Upper lobe of left lung (tissue), 4 donors: ENCODE data around the gene PDE4D.

Experiments
- POLR2A ChIP-seq, 4 donors: fragments of 450-650 bp; IDR thresholded peaks; one replicate each; pipeline ENCODE4 v1.5.1; 2016 to 2017; ENCODE audit warnings: antibody characterized with exemption in 4 of 4, mild to moderate bottlenecking in 2 of 4
- POLR2AphosphoS5 ChIP-seq, 2 donors: sonication (generic); formaldehyde crosslinking; IDR thresholded peaks; one replicate each; pipeline ENCODE4 v1.5.1; 2017; ENCODE audit warnings: antibody characterized with exemption in 2 of 2
- TF ChIP-seq, protein P1 (sequence below), 6 experiments: fragments of 450-650 bp in 4 of 6; fragments of 200-600 bp in 2 of 6; sonication (generic) in 2 of 6; IDR thresholded peaks; one replicate each; pipeline ENCODE4 v1.5.1; 2016 to 2019; ENCODE audit warnings: antibody characterized with exemption in 6 of 6

DNA sequence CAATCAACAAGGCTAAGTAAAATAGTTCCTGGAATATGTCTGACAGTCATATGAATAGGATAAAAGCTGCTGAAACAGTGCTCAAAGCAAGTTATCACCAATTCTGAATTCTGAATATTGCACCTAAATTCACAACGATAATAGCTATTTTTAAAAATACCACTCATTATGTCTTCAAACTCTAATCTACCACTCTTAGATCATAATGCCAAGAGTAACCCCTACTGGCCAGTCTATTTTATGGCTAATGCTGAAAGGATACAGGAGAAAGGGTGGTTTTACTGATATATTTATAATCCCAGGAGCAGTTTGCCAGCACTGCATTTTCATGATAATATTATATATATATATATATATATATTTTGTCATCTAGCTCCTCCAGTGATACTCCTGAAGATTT lies 232.8 kb downstream of the PDE4D start:
- TF ChIP-seq POLR2AphosphoS5 (IDR thresholded peaks at IDR 0.05) = no peak
- TF ChIP-seq, protein P1, sequence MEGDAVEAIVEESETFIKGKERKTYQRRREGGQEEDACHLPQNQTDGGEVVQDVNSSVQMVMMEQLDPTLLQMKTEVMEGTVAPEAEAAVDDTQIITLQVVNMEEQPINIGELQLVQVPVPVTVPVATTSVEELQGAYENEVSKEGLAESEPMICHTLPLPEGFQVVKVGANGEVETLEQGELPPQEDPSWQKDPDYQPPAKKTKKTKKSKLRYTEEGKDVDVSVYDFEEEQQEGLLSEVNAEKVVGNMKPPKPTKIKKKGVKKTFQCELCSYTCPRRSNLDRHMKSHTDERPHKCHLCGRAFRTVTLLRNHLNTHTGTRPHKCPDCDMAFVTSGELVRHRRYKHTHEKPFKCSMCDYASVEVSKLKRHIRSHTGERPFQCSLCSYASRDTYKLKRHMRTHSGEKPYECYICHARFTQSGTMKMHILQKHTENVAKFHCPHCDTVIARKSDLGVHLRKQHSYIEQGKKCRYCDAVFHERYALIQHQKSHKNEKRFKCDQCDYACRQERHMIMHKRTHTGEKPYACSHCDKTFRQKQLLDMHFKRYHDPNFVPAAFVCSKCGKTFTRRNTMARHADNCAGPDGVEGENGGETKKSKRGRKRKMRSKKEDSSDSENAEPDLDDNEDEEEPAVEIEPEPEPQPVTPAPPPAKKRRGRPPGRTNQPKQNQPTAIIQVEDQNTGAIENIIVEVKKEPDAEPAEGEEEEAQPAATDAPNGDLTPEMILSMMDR (IDR thresholded peaks at IDR 0.05) = peak in 3 of 6 experiments; percentile 11 to 25 (median 17)
- TF ChIP-seq POLR2A (IDR thresholded peaks at IDR 0.05) = no peak
